Right lobe of liver (tissue), 4 donors: ENCODE measurements around the gene HOXD9.

Experiments used
- CTCF ChIP-seq, 4 donors: fragments of 200-600 bp in 3 of 4; fragments of 450-650 bp in 1 of 4; IDR thresholded peaks; one replicate each; pipeline versions ENCODE4 v1.5.1 to v1.8.0; 2016 to 2022; ENCODE audit warnings: antibody characterized with exemption in 4 of 4, mild to moderate bottlenecking in 2 of 4
- POLR2A ChIP-seq: fragments of 450-650 bp; IDR thresholded peaks from one replicate; pipeline ENCODE4 v1.6.1; 2017; ENCODE audit warnings: antibody characterized with exemption, mild to moderate bottlenecking
- donor health status: DM: no; HTN: no; CAD: no.
- donor health status: DM: no; HTN: no; CAD: no.
- donor health status: DM: no; HTN: yes; CAD: no.

- TF ChIP-seq POLR2A: no peak
- no peak for TF ChIP-seq CTCF (IDR thresholded peaks at IDR 0.05)
Measured at GRCh38 chr2:176092270-176093144, 30.0 kb upstream of the HOXD9 start, which contains the start of gene HOXD13.
